H9 (cell line): Measurements from ENCODE around the gene KLKB1. TPM values are rescaled to one million over a fixed set of nuclear protein-coding genes. Genes with fewer than 3 reads are reported as not detected.

ENCODE experiments used
- DNase-seq: peaks from one replicate; pipeline ENCODE4 v3.0.0-alpha.2; 2017
- H2AFZ ChIP-seq: one replicate; pipeline ENCODE4 v1.6.1; 2013; ENCODE audit warnings: mild to moderate bottlenecking, low read length, control low read depth, moderate library complexity
- H2AK5ac ChIP-seq: 2 replicates; pipeline ENCODE4 v1.6.1; 2013; ENCODE audit warnings: low read length, control low read depth, mixed read lengths; ENCODE audit not compliant: insufficient read length
- H2BK120ac ChIP-seq: one replicate; pipeline ENCODE4 v1.6.1; 2013; ENCODE audit warnings: low read depth, mild to moderate bottlenecking, low read length, control low read depth, inconsistent platforms; ENCODE audit not compliant: poor library complexity, severe bottlenecking
- H2BK12ac ChIP-seq: 2 replicates; pipeline ENCODE4 v1.6.1; 2013; ENCODE audit warnings: low read length, control low read depth, mixed read lengths, low read depth; ENCODE audit not compliant: insufficient read length
- H2BK15ac ChIP-seq: 2 replicates; pipeline ENCODE4 v1.6.1; 2013; ENCODE audit warnings: low read depth, low read length, control low read depth
- H2BK20ac ChIP-seq: one replicate; pipeline ENCODE4 v1.6.1; 2013; ENCODE audit warnings: low read depth, mild to moderate bottlenecking, low read length, control low read depth, inconsistent platforms; ENCODE audit not compliant: poor library complexity, severe bottlenecking
- H2BK5ac ChIP-seq: 2 replicates; pipeline ENCODE4 v1.6.1; 2013; ENCODE audit warnings: low read length, control low read depth, mixed read lengths; ENCODE audit not compliant: insufficient read length
- H3K14ac ChIP-seq: 2 replicates; pipeline ENCODE4 v1.6.1; 2013; ENCODE audit warnings: low read length, control low read depth; ENCODE audit not compliant: insufficient read depth
- H3K18ac ChIP-seq: 2 replicates; pipeline ENCODE4 v1.6.1; 2013; ENCODE audit warnings: low read depth, mild to moderate bottlenecking, mixed read lengths, low read length, control low read depth; ENCODE audit not compliant: insufficient read length
- H3K23ac ChIP-seq: 2 replicates; pipeline ENCODE4 v1.6.1; 2013; ENCODE audit warnings: low read length, control low read depth, mixed read lengths, low read depth; ENCODE audit not compliant: insufficient read length
- H3K23me2 ChIP-seq: 2 replicates; pipeline ENCODE4 v1.6.1; 2013; ENCODE audit warnings: low read depth, mild to moderate bottlenecking, mixed read lengths, low read length, control low read depth; ENCODE audit not compliant: insufficient read length, poor library complexity, severe bottlenecking
- H3K27ac ChIP-seq: 2 replicates; pipeline ENCODE4 v1.5.1; 2013; ENCODE audit warnings: low read length, control low read depth, mixed read lengths, low read depth; ENCODE audit not compliant: insufficient read length
- H3K27me3 ChIP-seq: 2 replicates; pipeline ENCODE4 v1.6.1; 2013; ENCODE audit warnings: low read length, control low read depth, inconsistent platforms; ENCODE audit not compliant: insufficient read depth
- H3K4ac ChIP-seq: 2 replicates; pipeline ENCODE4 v1.6.1; 2013; ENCODE audit warnings: low read depth, mild to moderate bottlenecking, control low read depth, inconsistent platforms, low read length, moderate library complexity
- H3K4me1 ChIP-seq: 2 replicates; pipeline ENCODE4 v1.6.1; 2013; ENCODE audit warnings: low read length, control low read depth, inconsistent platforms; ENCODE audit not compliant: insufficient read depth
- H3K4me2 ChIP-seq: 2 replicates; pipeline ENCODE4 v1.6.1; 2013; ENCODE audit warnings: low read length, control low read depth, mixed read lengths; ENCODE audit not compliant: insufficient read length, insufficient read depth
- H3K56ac ChIP-seq: 2 replicates; pipeline ENCODE4 v1.6.1; 2013; ENCODE audit warnings: low read depth, mild to moderate bottlenecking, mixed read lengths, low read length, control low read depth; ENCODE audit not compliant: insufficient read length
- H3K79me1 ChIP-seq: 2 replicates; pipeline ENCODE4 v1.6.1; 2013; ENCODE audit warnings: low read depth, mild to moderate bottlenecking, moderate library complexity, low read length, control low read depth, inconsistent platforms; ENCODE audit not compliant: insufficient read depth, poor library complexity, severe bottlenecking
- H3K79me2 ChIP-seq: 2 replicates; pipeline ENCODE4 v1.6.1; 2013; ENCODE audit warnings: low read length, control low read depth, inconsistent platforms; ENCODE audit not compliant: insufficient read depth
- H3K9ac ChIP-seq: 2 replicates; pipeline ENCODE4 v1.6.1; 2013; ENCODE audit warnings: low read length, control low read depth, mixed read lengths; ENCODE audit not compliant: insufficient read length; ENCODE audit errors: extremely low read depth
- H3K9me3 ChIP-seq: one replicate; pipeline ENCODE4 v1.6.1; 2013; ENCODE audit warnings: low read depth, low read length, inconsistent platforms; ENCODE audit not compliant: control insufficient read depth
- H3T11ph ChIP-seq: one replicate; pipeline ENCODE4 v1.6.1; 2013; ENCODE audit warnings: mild to moderate bottlenecking, low read length, control low read depth, inconsistent platforms
- H4K20me1 ChIP-seq: one replicate; pipeline ENCODE4 v1.6.1; 2013; ENCODE audit not compliant: control insufficient read depth, insufficient read length, insufficient read depth
- H4K5ac ChIP-seq: 2 replicates; pipeline ENCODE4 v1.6.1; 2013; ENCODE audit warnings: low read depth, mild to moderate bottlenecking, mixed read lengths, low read length, control low read depth; ENCODE audit not compliant: insufficient read length
- H4K8ac ChIP-seq: replicated peaks from 2 replicates; pipeline ENCODE4 v1.6.1; 2013; ENCODE audit warnings: low read length, control low read depth, mixed read lengths, low read depth; ENCODE audit not compliant: insufficient read length
- H4K91ac ChIP-seq: 2 replicates; pipeline ENCODE4 v1.6.1; 2013; ENCODE audit warnings: low read depth, mild to moderate bottlenecking, moderate library complexity, mixed read lengths, low read length, control low read depth; ENCODE audit not compliant: insufficient read length
- H3K27ac Mint-ChIP-seq, 3 experiments: 2 replicates in 2 of 3; 3 replicates in 1 of 3; pipeline ENCODE4 v1.8.0; 2020 to 2021; ENCODE audit warnings: mixed read lengths in 3 of 3, mild to moderate bottlenecking in 1 of 3, moderate library complexity in 1 of 3
- H3K27me3 Mint-ChIP-seq: 2 replicates; pipeline ENCODE4 v1.8.0; 2021; ENCODE audit warnings: low read depth, mild to moderate bottlenecking, moderate library complexity, mixed read lengths
- H3K36me3 Mint-ChIP-seq, 3 experiments: 2 replicates in 2 of 3; 3 replicates in 1 of 3; pipeline ENCODE4 v1.8.0; 2020 to 2021; ENCODE audit warnings: low read depth in 3 of 3, mixed read lengths in 3 of 3; ENCODE audit not compliant: insufficient read depth in 1 of 3
- H3K4me1 Mint-ChIP-seq, 2 experiments: 2 replicates each; pipeline ENCODE4 v1.8.0; 2020; ENCODE audit warnings: mixed read lengths in 2 of 2
- H3K4me3 Mint-ChIP-seq, 2 experiments: 2 replicates in 1 of 2; 3 replicates in 1 of 2; pipeline ENCODE4 v1.8.0; 2020 to 2021; ENCODE audit warnings: mild to moderate bottlenecking in 2 of 2, mixed read lengths in 2 of 2, moderate library complexity in 1 of 2
- H3K9me3 Mint-ChIP-seq, 2 experiments: 2 replicates in 1 of 2; 3 replicates in 1 of 2; pipeline ENCODE4 v1.8.0; 2020; ENCODE audit warnings: mild to moderate bottlenecking in 2 of 2, mixed read lengths in 2 of 2, moderate library complexity in 1 of 2
- CTCF ChIP-seq: fragments of 200-600 bp; sonication (generic); conservative IDR thresholded peaks from 3 replicates; pipeline ENCODE4 v1.8.0; 2021; ENCODE audit warnings: antibody characterized with exemption, mild to moderate bottlenecking
- WGBS: extraction: QIAGEN DNeasy Blood & Tissue Kit; methylation state at CpG from one replicate; pipeline ENCODE4 v1.1.7; 2013; ENCODE audit warnings: missing lambda C conversion rate, low lambda C conversion rate, mixed read lengths; ENCODE audit not compliant: insufficient read length; ENCODE audit errors: extremely low coverage; 5-methylcytosine and 5-hydroxymethylcytosine counted together
- total RNA-seq: library from RNA; stranded (reverse); gene quantifications from 2 replicates; pipeline ENCODE4 v1.2.1, GENCODE V29; 2021

KLKB1 gene
- total RNA-seq, 1 experiment from 2014 or later: 21.8 TPM

- Mint-ChIP-seq H3K4me1 (peaks cover 28 to 29% of the 10 kb centered on the region in 2 experiments), H3K27me3 (peaks cover 6% of the 10 kb centered on the region), H3K9me3 (peaks cover 6 to 11% of the 10 kb centered on the region in 2 experiments; a peak in 4 of 5 replicates), H3K4me3 (no peak overlapping the region), H3K27ac (no peak overlapping the region), H3K36me3 (peaks cover 0 to 7% (median 4%) of the 10 kb centered on the region in 3 experiments; a peak in 5 of 7 replicates)
- Histone ChIP-seq H3K4me1 (0 out of 2 replicates have a peak, but pooled peaks cover 5% of the 10 kb centered on the region), H3K9me3 (no peaks in the 10 kb centered on the region), H2BK20ac (no peak overlapping the region), H3K23ac (no peak overlapping the region), H3K4me2 (no peak overlapping the region), H2BK120ac (no peak overlapping the region), H2BK15ac (no peak overlapping the region), H2BK12ac (no peak overlapping the region), H3K79me1 (no peaks in the 10 kb centered on the region), H3K56ac (no peak overlapping the region), H3K27ac (no peak overlapping the region), H4K5ac (no peak overlapping the region), H3K79me2 (no peaks in the 10 kb centered on the region), H2AFZ (no peak overlapping the region), H3K18ac (no peak overlapping the region), H4K20me1 (no peaks in the 10 kb centered on the region), H3K23me2 (peaks cover 12% of the 10 kb centered on the region), H3K4ac (no peak overlapping the region), H3K9ac (no peak overlapping the region), H4K91ac (no peak overlapping the region), H3T11ph (no peak overlapping the region), H2BK5ac (no peak overlapping the region), H3K14ac (no peak overlapping the region), H3K27me3 (no peaks in the 10 kb centered on the region), H4K8ac (no peak overlapping the region), H2AK5ac (no peak overlapping the region)
- WGBS: no CpG with 5 or more reads among the region's 3 CpGs
- DNase-seq: no peak
- no peak for TF ChIP-seq CTCF
These were observed 39.2 kb upstream of the KLKB1 start for GRCh38 chr4:186188107-186188506.
